ENCODE results near the gene SELPLG. TPM values are rescaled to one million over a fixed set of nuclear protein-coding genes. Genes with fewer than 3 reads are reported as not detected.

The SELPLG gene
- 52.1 and 55.6 TPM in 2 replicates for total RNA-seq

GRCh38 chr12:108633534-108634248 is at the start of gene SELPLG:
Gene SELPLG (minus strand): TSS chr12:108633894. CDS start chr12:108624307, 9,587 bp downstream.
- H3K4me3 Mint-ChIP-seq (ENCODE audit: low read depth) = peak within 1 kb of the TSS; percentile 98
- H3K27me3 Mint-ChIP-seq (ENCODE audit: low read depth) = no peaks in the 10 kb centered on the region
- no peaks in the 10 kb centered on the region for H3K9me3 Mint-ChIP-seq
- peaks cover 14% of the 10 kb centered on the region for H3K36me3 Mint-ChIP-seq (ENCODE audit: low read depth)
- peaks cover 65% of the 10 kb centered on the region for H3K4me1 Mint-ChIP-seq (ENCODE audit: low read depth)
- peak within 1 kb of the TSS; percentile 99 for H3K27ac Mint-ChIP-seq
- intact Hi-C loops (cut with micrococcal nuclease) = loop anchor here (1.0 to 5.0 kb wide), 5 partner anchors 15 to 463 kb away; partner anchors contain the start of genes CORO1C, SSH1 and UNG
- DNase-seq (ENCODE audit: low spot score) = peak; percentile 83

GRCh38 chr12:108681317-108681716 is 47.6 kb upstream of the SELPLG start:
- peaks cover 31% of the 10 kb centered on the region for H3K4me1 Mint-ChIP-seq (ENCODE audit: low read depth)
- intact Hi-C loops (cut with micrococcal nuclease) = no loop called here
- no peaks in the 10 kb centered on the region for H3K9me3 Mint-ChIP-seq
- no peak overlapping the region for H3K27ac Mint-ChIP-seq
- H3K4me3 Mint-ChIP-seq (ENCODE audit: low read depth) = no peak overlapping the region
- DNase-seq (ENCODE audit: low spot score) = no peak
- no peaks in the 10 kb centered on the region for H3K27me3 Mint-ChIP-seq (ENCODE audit: low read depth)
- H3K36me3 Mint-ChIP-seq (ENCODE audit: low read depth) = peaks cover 8% of the 10 kb centered on the region

GRCh38 chr12:108679106-108679681 is 45.5 kb upstream of the SELPLG start:
- Mint-ChIP-seq H3K4me3 (ENCODE audit: low read depth) (no peak overlapping the region), H3K27me3 (ENCODE audit: low read depth) (no peaks in the 10 kb centered on the region), H3K4me1 (ENCODE audit: low read depth) (peaks cover 20% of the 10 kb centered on the region), H3K36me3 (ENCODE audit: low read depth) (peaks cover 19% of the 10 kb centered on the region), H3K27ac (no peak overlapping the region), H3K9me3 (no peaks in the 10 kb centered on the region)
- no peak for DNase-seq (ENCODE audit: low spot score)
- intact Hi-C loops (cut with micrococcal nuclease) = no loop called here

GRCh38 chr12:108678104-108678730 is 44.5 kb upstream of the SELPLG start:
- Mint-ChIP-seq H3K36me3 (ENCODE audit: low read depth) (peaks cover 19% of the 10 kb centered on the region), H3K27me3 (ENCODE audit: low read depth) (no peaks in the 10 kb centered on the region), H3K27ac (no peak overlapping the region), H3K9me3 (no peaks in the 10 kb centered on the region), H3K4me1 (ENCODE audit: low read depth) (peaks cover 18% of the 10 kb centered on the region), H3K4me3 (ENCODE audit: low read depth) (no peak overlapping the region)
- no peak for DNase-seq (ENCODE audit: low spot score)
- intact Hi-C loops (cut with micrococcal nuclease) = no loop called here

- Mint-ChIP-seq H3K27ac (no peak overlapping the region), H3K9me3 (no peaks in the 10 kb centered on the region), H3K4me1 (ENCODE audit: low read depth) (peaks cover 18% of the 10 kb centered on the region), H3K4me3 (ENCODE audit: low read depth) (no peak overlapping the region), H3K27me3 (ENCODE audit: low read depth) (no peaks in the 10 kb centered on the region), H3K36me3 (ENCODE audit: low read depth) (peaks cover 19% of the 10 kb centered on the region)
- DNase-seq (ENCODE audit: low spot score) = no peak
- intact Hi-C loops (cut with micrococcal nuclease) = no loop called here
These were observed 43.7 kb upstream of the SELPLG start for GRCh38 chr12:108677381-108677780.

GRCh38 chr12:108676707-108677106 is 43.0 kb upstream of the SELPLG start:
- DNase-seq (ENCODE audit: low spot score) = no peak
- peaks cover 19% of the 10 kb centered on the region for H3K36me3 Mint-ChIP-seq (ENCODE audit: low read depth)
- H3K27me3 Mint-ChIP-seq (ENCODE audit: low read depth) = no peaks in the 10 kb centered on the region
- H3K27ac Mint-ChIP-seq = no peak overlapping the region
- no peak overlapping the region for H3K4me3 Mint-ChIP-seq (ENCODE audit: low read depth)
- H3K4me1 Mint-ChIP-seq (ENCODE audit: low read depth) = peaks cover 20% of the 10 kb centered on the region
- H3K9me3 Mint-ChIP-seq = no peaks in the 10 kb centered on the region
- intact Hi-C loops (cut with micrococcal nuclease) = no loop called here

GRCh38 chr12:108675792-108676191 is 42.1 kb upstream of the SELPLG start:
- H3K4me1 Mint-ChIP-seq (ENCODE audit: low read depth) = peaks cover 11% of the 10 kb centered on the region
- H3K36me3 Mint-ChIP-seq (ENCODE audit: low read depth) = peaks cover 19% of the 10 kb centered on the region
- intact Hi-C loops (cut with micrococcal nuclease) = no loop called here
- H3K27ac Mint-ChIP-seq = no peak overlapping the region
- no peak for DNase-seq (ENCODE audit: low spot score)
- no peaks in the 10 kb centered on the region for H3K9me3 Mint-ChIP-seq
- no peaks in the 10 kb centered on the region for H3K27me3 Mint-ChIP-seq (ENCODE audit: low read depth)
- no peak overlapping the region for H3K4me3 Mint-ChIP-seq (ENCODE audit: low read depth)

GRCh38 chr12:108672054-108672453 is 38.4 kb upstream of the SELPLG start:
- peaks cover 3% of the 10 kb centered on the region for H3K4me1 Mint-ChIP-seq (ENCODE audit: low read depth)
- H3K27me3 Mint-ChIP-seq (ENCODE audit: low read depth) = no peaks in the 10 kb centered on the region
- no peak for DNase-seq (ENCODE audit: low spot score)
- peaks cover 10% of the 10 kb centered on the region for H3K36me3 Mint-ChIP-seq (ENCODE audit: low read depth)
- intact Hi-C loops (cut with micrococcal nuclease) = no loop called here
- no peak overlapping the region for H3K27ac Mint-ChIP-seq
- H3K4me3 Mint-ChIP-seq (ENCODE audit: low read depth) = no peak overlapping the region
- H3K9me3 Mint-ChIP-seq = no peaks in the 10 kb centered on the region

- Mint-ChIP-seq H3K36me3 (ENCODE audit: low read depth) (peaks cover 10% of the 10 kb centered on the region), H3K27me3 (ENCODE audit: low read depth) (no peaks in the 10 kb centered on the region), H3K4me3 (ENCODE audit: low read depth) (no peak overlapping the region), H3K27ac (no peak overlapping the region), H3K4me1 (ENCODE audit: low read depth) (peaks cover 3% of the 10 kb centered on the region), H3K9me3 (no peaks in the 10 kb centered on the region)
- no peak for DNase-seq (ENCODE audit: low spot score)
- intact Hi-C loops (cut with micrococcal nuclease) = no loop called here
These were observed 37.4 kb upstream of the SELPLG start for GRCh38 chr12:108671110-108671509.

- H3K4me3 Mint-ChIP-seq (ENCODE audit: low read depth) = no peak overlapping the region
- no peak overlapping the region for H3K27ac Mint-ChIP-seq
- H3K4me1 Mint-ChIP-seq (ENCODE audit: low read depth) = peaks cover 8% of the 10 kb centered on the region
- H3K9me3 Mint-ChIP-seq = no peaks in the 10 kb centered on the region
- intact Hi-C loops (cut with micrococcal nuclease) = no loop called here
- H3K27me3 Mint-ChIP-seq (ENCODE audit: low read depth) = no peaks in the 10 kb centered on the region
- H3K36me3 Mint-ChIP-seq (ENCODE audit: low read depth) = peaks cover 3% of the 10 kb centered on the region
- DNase-seq (ENCODE audit: low spot score) = no peak
These were observed 36.5 kb upstream of the SELPLG start for GRCh38 chr12:108670066-108670631.

GRCh38 chr12:108668542-108668941 is 34.8 kb upstream of the SELPLG start:
- no peak overlapping the region for H3K27ac Mint-ChIP-seq
- no peaks in the 10 kb centered on the region for H3K9me3 Mint-ChIP-seq
- no peak for DNase-seq (ENCODE audit: low spot score)
- H3K4me3 Mint-ChIP-seq (ENCODE audit: low read depth) = no peak overlapping the region
- H3K27me3 Mint-ChIP-seq (ENCODE audit: low read depth) = no peaks in the 10 kb centered on the region
- peaks cover 21% of the 10 kb centered on the region for H3K4me1 Mint-ChIP-seq (ENCODE audit: low read depth)
- H3K36me3 Mint-ChIP-seq (ENCODE audit: low read depth) = no peaks in the 10 kb centered on the region
- intact Hi-C loops (cut with micrococcal nuclease) = no loop called here

- no peak for DNase-seq (ENCODE audit: low spot score)
- Mint-ChIP-seq H3K9me3 (no peaks in the 10 kb centered on the region), H3K4me3 (ENCODE audit: low read depth) (no peak overlapping the region), H3K4me1 (ENCODE audit: low read depth) (peaks cover 25% of the 10 kb centered on the region), H3K27ac (no peak overlapping the region), H3K27me3 (ENCODE audit: low read depth) (no peaks in the 10 kb centered on the region), H3K36me3 (ENCODE audit: low read depth) (no peaks in the 10 kb centered on the region)
- intact Hi-C loops (cut with micrococcal nuclease) = no loop called here
These were observed 34.4 kb upstream of the SELPLG start for GRCh38 chr12:108668063-108668462.

GRCh38 chr12:108667349-108667748 is 33.7 kb upstream of the SELPLG start:
- H3K4me1 Mint-ChIP-seq (ENCODE audit: low read depth) = peaks cover 27% of the 10 kb centered on the region
- no peak for DNase-seq (ENCODE audit: low spot score)
- H3K27ac Mint-ChIP-seq = no peak overlapping the region
- H3K27me3 Mint-ChIP-seq (ENCODE audit: low read depth) = no peaks in the 10 kb centered on the region
- no peaks in the 10 kb centered on the region for H3K36me3 Mint-ChIP-seq (ENCODE audit: low read depth)
- intact Hi-C loops (cut with micrococcal nuclease) = no loop called here
- H3K9me3 Mint-ChIP-seq = no peaks in the 10 kb centered on the region
- H3K4me3 Mint-ChIP-seq (ENCODE audit: low read depth) = no peak overlapping the region
